CD8-positive, alpha-beta memory T cell (primary cell): Measurements from ENCODE around the gene RBM17. TPM values are rescaled to one million over a fixed set of nuclear protein-coding genes. Genes with fewer than 3 reads are reported as not detected.

Experiments used
- CTCF ChIA-PET: fragments of 350-600 bp; sonication (Branson Sonifier 250); formaldehyde crosslinking; loops from one replicate; lab custom pipeline; 2021; ENCODE audit warnings: antibody characterized with exemption; lab: Charles Lee
- POLR2A ChIA-PET: fragments of 350-600 bp; sonication (Branson Sonifier 250); formaldehyde crosslinking; loops from one replicate; lab custom pipeline; 2021; ENCODE audit warnings: antibody characterized with exemption; lab: Charles Lee
- DNase-seq, 5 donors: peaks; one replicate each; pipeline versions ENCODE4 v3.0.0 to v3.0.0-alpha.2; 2020 to 2022; ENCODE audit warnings: mixed read lengths in 1 of 5
- H3K27ac ChIP-seq: one replicate; pipeline ENCODE4 v1.7.0; 2013; ENCODE audit warnings: low read depth, mild to moderate bottlenecking, low read length, moderate library complexity
- H3K27me3 ChIP-seq: 2 replicates; pipeline ENCODE4 v1.7.0; 2013; ENCODE audit warnings: low read length, mild to moderate bottlenecking; ENCODE audit not compliant: insufficient read depth, poor library complexity, severe bottlenecking
- H3K36me3 ChIP-seq: 2 replicates; pipeline ENCODE4 v1.7.0; 2013; ENCODE audit warnings: mild to moderate bottlenecking, low read length, moderate library complexity; ENCODE audit not compliant: insufficient read depth
- H3K4me1 ChIP-seq: 2 replicates; pipeline ENCODE4 v1.7.0; 2013; ENCODE audit warnings: mild to moderate bottlenecking, low read length, moderate library complexity; ENCODE audit not compliant: insufficient read depth
- H3K4me3 ChIP-seq: 2 replicates; pipeline ENCODE4 v1.7.0; 2013; ENCODE audit warnings: mild to moderate bottlenecking, low read length
- H3K9me3 ChIP-seq: 2 replicates; pipeline ENCODE4 v1.7.0; 2013; ENCODE audit warnings: mild to moderate bottlenecking, low read length
- H3K27ac Mint-ChIP-seq, 8 donors: one replicate each; pipeline ENCODE4 v1.8.0; 2020 to 2021; ENCODE audit warnings: mixed read lengths in 8 of 8, mild to moderate bottlenecking in 6 of 8, inconsistent platforms in 3 of 8, moderate library complexity in 3 of 8
- H3K27me3 Mint-ChIP-seq, 2 donors: one replicate each; pipeline ENCODE4 v1.8.0; 2020 to 2021; ENCODE audit warnings: mixed read lengths in 2 of 2, mild to moderate bottlenecking in 1 of 2, moderate library complexity in 1 of 2
- H3K36me3 Mint-ChIP-seq, 3 donors: one replicate each; pipeline ENCODE4 v1.8.0; 2020 to 2021; ENCODE audit warnings: mixed read lengths in 3 of 3, inconsistent platforms in 1 of 3, mild to moderate bottlenecking in 1 of 3
- H3K4me1 Mint-ChIP-seq, 3 donors: one replicate each; pipeline ENCODE4 v1.8.0; 2020 to 2021; ENCODE audit warnings: mixed read lengths in 3 of 3, inconsistent platforms in 1 of 3, mild to moderate bottlenecking in 1 of 3
- H3K4me3 Mint-ChIP-seq, 7 donors: one replicate each; pipeline ENCODE4 v1.8.0; 2020 to 2021; ENCODE audit warnings: mixed read lengths in 7 of 7, mild to moderate bottlenecking in 6 of 7, moderate library complexity in 4 of 7, inconsistent platforms in 2 of 7
- H3K9me3 Mint-ChIP-seq, 5 donors: one replicate each; pipeline ENCODE4 v1.8.0; 2020 to 2022; ENCODE audit warnings: mixed read lengths in 5 of 5, mild to moderate bottlenecking in 3 of 5, moderate library complexity in 2 of 5, inconsistent platforms in 1 of 5
- polyA plus RNA-seq: library from polyadenylated mRNA; unstranded; fragments of 300-500 nt; fragmentation: Illumina TruSeq; gene quantifications from one replicate; pipeline ENCODE4 v1.2.3, GENCODE V29; 2021
- total RNA-seq, 2 experiments: library from RNA; stranded (reverse); gene quantifications; one replicate each; pipeline ENCODE4 v1.2.3, GENCODE V29; 2021

RBM17 gene
- total and polyA plus RNA-seq, 3 experiments from 2014 or later = 91.8 to 282 (median 269) TPM

DNA sequence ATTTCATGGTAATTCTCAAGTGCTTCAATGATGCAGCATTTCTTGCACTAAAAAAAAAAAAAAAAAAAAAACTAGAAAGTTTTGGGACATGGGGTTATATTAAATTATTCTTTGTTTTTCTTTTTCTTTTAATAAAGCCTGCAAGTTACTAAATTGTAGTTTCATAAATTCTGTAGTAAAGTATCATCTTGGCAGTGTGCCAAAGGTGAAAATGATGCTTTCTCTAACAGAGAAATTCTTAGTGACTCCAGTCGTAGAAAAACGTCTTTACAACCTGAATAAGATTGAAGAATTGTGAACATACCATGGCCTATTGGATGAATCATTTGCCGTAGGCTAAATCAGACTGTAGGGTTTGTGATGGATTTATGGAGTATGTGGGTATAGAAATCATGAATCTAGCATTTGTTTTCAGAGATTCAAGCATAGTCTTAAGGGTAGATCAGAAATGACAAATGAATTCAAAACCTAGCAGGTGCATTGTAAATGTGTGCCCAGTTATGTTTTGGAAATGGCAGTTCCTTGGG is 27.1 kb downstream of the RBM17 start:
- ChIA-PET POLR2A (no interaction called here), CTCF (no interaction called here)
- no peaks in the 10 kb centered on the region for H3K9me3 ChIP-seq
- H3K27ac ChIP-seq = no peak overlapping the region
- Mint-ChIP-seq H3K4me3 (no peak overlapping the region), H3K36me3 (peaks cover 13 to 60% (median 23%) of the 10 kb centered on the region in 3 donors), H3K27ac (peak overlapping the region in 2 of 8 donors; percentile 32 to 61), H3K9me3 (no peaks in the 10 kb centered on the region), H3K4me1 (no peaks in the 10 kb centered on the region), H3K27me3 (no peaks in the 10 kb centered on the region)
- H3K4me3 ChIP-seq = no peak overlapping the region
- no peaks in the 10 kb centered on the region for H3K27me3 ChIP-seq
- H3K36me3 ChIP-seq = peaks cover 40% of the 10 kb centered on the region
- no peak for DNase-seq
- H3K4me1 ChIP-seq = no peaks in the 10 kb centered on the region

DNA sequence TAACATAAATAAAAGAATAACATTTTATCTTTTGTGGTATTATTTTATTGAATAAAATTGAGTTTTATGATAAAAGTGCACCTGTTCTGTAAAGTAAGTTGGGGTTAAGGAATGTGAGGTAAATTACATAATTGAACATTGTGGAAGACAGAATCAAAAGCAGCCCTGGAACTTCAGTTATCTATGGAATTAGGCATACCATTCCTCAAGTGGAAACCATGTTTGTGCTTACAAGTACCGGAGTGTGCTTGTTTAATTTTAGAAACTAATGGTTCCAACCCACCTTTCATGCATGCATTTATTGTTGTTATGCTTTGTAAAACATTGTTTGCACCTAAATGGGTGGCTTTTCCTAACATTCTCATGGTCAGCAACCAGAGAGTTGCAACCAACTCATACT is 28.0 kb downstream of the RBM17 start:
- Mint-ChIP-seq H3K36me3 (peaks cover 13 to 52% (median 19%) of the 10 kb centered on the region in 3 donors), H3K4me1 (no peaks in the 10 kb centered on the region), H3K9me3 (no peaks in the 10 kb centered on the region), H3K27me3 (no peaks in the 10 kb centered on the region), H3K27ac (no peak overlapping the region), H3K4me3 (no peak overlapping the region)
- Histone ChIP-seq H3K4me1 (no peaks in the 10 kb centered on the region), H3K36me3 (peaks cover 32% of the 10 kb centered on the region), H3K4me3 (no peak overlapping the region), H3K27me3 (no peaks in the 10 kb centered on the region), H3K27ac (no peak overlapping the region), H3K9me3 (no peaks in the 10 kb centered on the region)
- CTCF ChIA-PET = interaction anchor here (0.6 to 1.0 kb wide), 3 partner anchors 34 to 290 kb away, joined by 3 to 4 read pairs (median 3); no protein-coding TSS in a partner anchor
- no peak for DNase-seq
- POLR2A ChIA-PET = no interaction called here

DNA sequence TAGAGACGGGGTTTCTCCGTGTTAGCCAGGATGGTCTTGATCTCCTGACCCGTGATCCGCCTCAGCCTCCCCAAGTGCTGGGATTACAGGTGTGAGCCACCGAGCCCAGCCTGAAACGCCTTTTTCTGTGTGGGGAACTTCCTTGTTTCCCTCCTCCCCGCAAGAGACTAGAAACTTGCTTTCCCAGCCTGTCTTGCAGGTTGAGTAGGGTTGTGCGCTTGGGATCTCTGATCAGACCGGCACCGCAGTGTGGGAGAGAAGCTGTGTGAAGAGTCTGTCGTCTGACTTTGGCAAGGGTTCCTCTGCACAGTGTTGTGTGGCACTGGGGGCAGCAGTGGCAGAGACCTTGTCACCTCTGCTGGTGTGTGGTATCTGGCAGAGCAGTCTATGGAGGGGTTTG is 28.9 kb downstream of the RBM17 start:
- H3K27ac ChIP-seq = no peak overlapping the region
- H3K9me3 ChIP-seq = no peaks in the 10 kb centered on the region
- Mint-ChIP-seq H3K27me3 (no peaks in the 10 kb centered on the region), H3K36me3 (peaks cover 11 to 43% (median 13%) of the 10 kb centered on the region in 3 donors), H3K4me3 (peak overlapping the region in 1 of 7 donors; percentile 23), H3K9me3 (no peaks in the 10 kb centered on the region), H3K27ac (peak overlapping the region in 1 of 8 donors; percentile 73), H3K4me1 (no peaks in the 10 kb centered on the region)
- H3K4me1 ChIP-seq = no peaks in the 10 kb centered on the region
- H3K4me3 ChIP-seq = no peak overlapping the region
- no peaks in the 10 kb centered on the region for H3K27me3 ChIP-seq
- ChIA-PET CTCF (interaction anchor here (0.8 to 1.0 kb wide), 2 partner anchors 31 to 289 kb away, joined by 3 read pairs; no protein-coding TSS in a partner anchor), POLR2A (no interaction called here)
- peaks cover 23% of the 10 kb centered on the region for H3K36me3 ChIP-seq
- no peak for DNase-seq

DNA sequence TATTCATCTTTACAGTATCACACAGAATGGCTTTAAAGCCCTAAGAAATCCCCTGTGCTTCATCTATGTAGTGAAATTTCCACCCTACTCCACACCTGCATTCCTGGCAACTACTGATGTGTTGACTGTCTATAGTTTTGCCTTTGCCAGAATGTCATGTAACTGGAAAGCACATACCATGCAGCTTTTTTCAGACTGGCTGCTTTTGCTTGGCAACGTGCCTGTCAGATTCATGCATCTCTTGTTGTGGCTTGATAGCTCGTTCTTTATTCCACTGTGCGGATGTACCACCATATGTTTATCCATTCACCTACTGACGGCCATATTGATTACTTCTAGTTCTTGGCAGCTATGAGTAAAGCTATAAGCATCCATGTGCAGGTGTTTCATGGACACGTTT is 30.6 kb downstream of the RBM17 start:
- H3K36me3 ChIP-seq = peaks cover 7% of the 10 kb centered on the region
- no peaks in the 10 kb centered on the region for H3K4me1 Mint-ChIP-seq
- no peaks in the 10 kb centered on the region for H3K27me3 Mint-ChIP-seq
- no peak overlapping the region for H3K27ac ChIP-seq
- no peaks in the 10 kb centered on the region for H3K4me1 ChIP-seq
- H3K9me3 ChIP-seq = no peaks in the 10 kb centered on the region
- H3K27me3 ChIP-seq = no peaks in the 10 kb centered on the region
- H3K36me3 Mint-ChIP-seq = peaks cover 0 to 26% (median 5%) of the 10 kb centered on the region in 3 donors
- ChIA-PET POLR2A (no interaction called here), CTCF (interaction anchor here (0.8 to 1.9 kb wide), 5 partner anchors 29 to 282 kb away, joined by 3 to 6 read pairs (median 4); partner anchors contain the start of gene PFKFB3)
- H3K27ac Mint-ChIP-seq = peak overlapping the region in 1 of 8 donors; percentile 61
- no peak overlapping the region for H3K4me3 Mint-ChIP-seq
- no peak overlapping the region for H3K4me3 ChIP-seq
- DNase-seq = no peak
- no peaks in the 10 kb centered on the region for H3K9me3 Mint-ChIP-seq

DNA sequence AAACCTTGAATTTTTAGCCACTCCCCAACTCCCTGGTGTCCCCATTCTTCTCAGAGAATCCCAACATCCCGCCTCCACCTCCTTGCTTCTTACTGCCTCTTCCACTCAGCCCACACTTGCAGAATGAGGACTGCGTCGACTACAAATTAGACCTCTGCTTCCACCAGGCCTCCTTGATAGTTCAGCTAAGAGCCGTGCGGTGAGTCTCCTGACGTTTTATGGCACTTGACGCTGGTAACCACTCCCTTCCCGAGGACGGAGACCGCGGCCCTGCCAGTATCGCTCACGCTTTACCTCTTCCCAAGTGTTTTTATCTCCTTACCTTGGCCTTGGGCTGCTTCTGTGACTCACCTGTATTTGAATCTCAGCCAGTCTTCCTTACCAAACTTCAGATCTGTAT is 31.1 kb downstream of the RBM17 start:
- H3K4me1 ChIP-seq = no peaks in the 10 kb centered on the region

DNA sequence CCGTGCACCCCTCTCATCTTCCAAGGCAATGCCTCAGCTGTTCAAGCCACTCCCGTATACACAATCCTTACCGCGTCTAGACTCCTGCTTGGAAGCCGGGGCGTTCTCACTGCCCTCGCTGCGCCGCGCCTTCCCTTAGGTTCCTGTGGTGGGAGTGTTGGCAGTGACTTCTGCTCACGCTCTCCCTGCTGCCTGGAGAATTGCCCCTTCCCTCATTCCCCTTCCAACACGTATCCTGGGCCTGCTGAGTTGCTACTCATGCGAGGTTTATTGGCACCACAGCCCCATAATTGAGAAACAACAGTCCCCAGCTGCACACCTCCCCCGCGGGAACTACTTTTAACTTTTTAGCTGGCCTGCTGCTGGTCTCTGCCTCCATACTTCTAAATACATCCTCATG is 31.9 kb downstream of the RBM17 start:
- ChIA-PET CTCF (interaction anchor here (0.6 to 1.9 kb wide), 4 partner anchors 10 to 281 kb away, joined by 3 to 4 read pairs (median 4); no protein-coding TSS in a partner anchor), POLR2A (no interaction called here)
- Mint-ChIP-seq H3K9me3 (no peaks in the 10 kb centered on the region), H3K4me3 (no peak overlapping the region), H3K36me3 (peaks cover 0 to 14% (median 2%) of the 10 kb centered on the region in 3 donors), H3K4me1 (no peaks in the 10 kb centered on the region), H3K27ac (peak overlapping the region in 4 of 8 donors; percentile 13 to 81 (median 49)), H3K27me3 (peaks cover 0 to 1% of the 10 kb centered on the region in 2 donors)
- Histone ChIP-seq H3K27me3 (no peaks in the 10 kb centered on the region), H3K27ac (no peak overlapping the region), H3K36me3 (no peaks in the 10 kb centered on the region), H3K4me1 (no peaks in the 10 kb centered on the region), H3K9me3 (no peaks in the 10 kb centered on the region), H3K4me3 (no peak overlapping the region)
- DNase-seq = no peak

More for the DNA sequence above, 31.1 kb downstream of the RBM17 start:
- DNase-seq = no peak
- Mint-ChIP-seq H3K27me3 (peaks cover 0 to 1% of the 10 kb centered on the region in 2 donors), H3K27ac (peak overlapping the region in 3 of 8 donors; percentile 11 to 22 (median 13)), H3K9me3 (no peaks in the 10 kb centered on the region), H3K4me3 (no peak overlapping the region), H3K4me1 (no peaks in the 10 kb centered on the region), H3K36me3 (peaks cover 0 to 20% (median 3%) of the 10 kb centered on the region in 3 donors)
- no peaks in the 10 kb centered on the region for H3K9me3 ChIP-seq
- CTCF ChIA-PET = interaction anchor here (1.3 to 1.9 kb wide), 4 partner anchors 28 to 282 kb away, joined by 3 to 6 read pairs (median 4); no protein-coding TSS in a partner anchor
- POLR2A ChIA-PET = no interaction called here
- no peak overlapping the region for H3K27ac ChIP-seq
- H3K4me3 ChIP-seq = no peak overlapping the region
- H3K36me3 ChIP-seq = peaks cover 2% of the 10 kb centered on the region
- H3K27me3 ChIP-seq = no peaks in the 10 kb centered on the region

DNA sequence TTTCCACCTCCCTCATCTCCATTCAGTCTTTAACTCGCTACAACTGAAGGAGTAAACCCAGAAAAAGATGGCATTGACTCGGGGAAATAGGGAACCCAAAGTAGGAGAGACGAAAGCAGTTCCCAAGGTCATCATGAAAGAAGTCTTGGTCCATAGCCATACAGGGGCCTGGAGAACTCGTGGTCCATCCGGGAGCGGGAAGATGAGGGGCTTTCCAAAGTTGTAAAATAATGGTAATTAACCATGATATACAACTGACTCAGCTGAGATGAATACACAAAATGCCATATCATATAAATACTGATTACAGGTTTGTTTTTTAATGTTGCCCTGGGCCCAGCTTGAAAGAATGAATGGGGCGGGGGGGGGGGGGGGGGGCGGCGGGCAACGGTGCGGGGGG is 32.3 kb downstream of the RBM17 start:
- Mint-ChIP-seq H3K4me3 (no peak overlapping the region), H3K9me3 (no peaks in the 10 kb centered on the region), H3K36me3 (peaks cover 0 to 10% (median 0%) of the 10 kb centered on the region in 3 donors), H3K27ac (peak overlapping the region in 2 of 8 donors; percentile 71 to 81), H3K4me1 (no peaks in the 10 kb centered on the region), H3K27me3 (peaks cover 0 to 1% of the 10 kb centered on the region in 2 donors)
- Histone ChIP-seq H3K4me3 (no peak overlapping the region), H3K27me3 (no peaks in the 10 kb centered on the region), H3K9me3 (no peaks in the 10 kb centered on the region), H3K4me1 (no peaks in the 10 kb centered on the region), H3K36me3 (no peaks in the 10 kb centered on the region), H3K27ac (no peak overlapping the region)
- CTCF ChIA-PET = interaction anchor here (0.6 to 1.3 kb wide), 3 partner anchors 10 to 281 kb away, joined by 3 to 4 read pairs (median 3); no protein-coding TSS in a partner anchor
- DNase-seq = no peak
- POLR2A ChIA-PET = no interaction called here

DNA sequence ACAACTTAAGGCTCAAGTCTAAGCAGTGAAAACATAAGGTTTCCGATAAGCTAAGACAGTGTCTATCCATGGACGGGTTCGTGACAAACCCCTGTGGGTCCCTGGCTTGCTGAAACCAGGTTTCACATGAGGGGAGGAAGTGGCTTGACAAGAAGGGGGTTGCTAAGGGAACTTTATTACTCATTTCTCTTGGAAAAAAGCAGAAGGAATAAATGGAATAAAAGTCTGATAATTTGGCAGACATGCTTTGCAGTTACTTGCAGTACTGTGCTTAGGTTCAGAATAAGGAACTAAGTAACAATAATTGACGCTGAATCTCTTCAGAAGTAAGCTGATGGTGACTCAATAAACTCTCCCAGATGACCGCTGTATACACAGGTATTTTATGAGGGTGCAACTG is 34.7 kb downstream of the RBM17 start:
- no peak for DNase-seq
- Histone ChIP-seq H3K36me3 (no peaks in the 10 kb centered on the region), H3K27ac (no peak overlapping the region), H3K9me3 (no peaks in the 10 kb centered on the region), H3K4me1 (no peaks in the 10 kb centered on the region), H3K4me3 (no peak overlapping the region), H3K27me3 (no peaks in the 10 kb centered on the region)
- no peaks in the 10 kb centered on the region for H3K9me3 Mint-ChIP-seq
- H3K4me3 Mint-ChIP-seq = no peak overlapping the region
- no peaks in the 10 kb centered on the region for H3K4me1 Mint-ChIP-seq
- CTCF ChIA-PET = interaction anchor here (1.6 kb wide), 1 partner anchor 12 kb away, joined by 5 read pairs; no protein-coding TSS in a partner anchor
- peaks cover 0 to 1% of the 10 kb centered on the region in 2 donors for H3K27me3 Mint-ChIP-seq
- POLR2A ChIA-PET = no interaction called here
- H3K36me3 Mint-ChIP-seq = no peaks in the 10 kb centered on the region
- peak overlapping the region in 3 of 8 donors; percentile 15 to 66 (median 25) for H3K27ac Mint-ChIP-seq
